ENCODE measurements around the gene TNP1.

The TNP1 gene

GRCh38 chr2:216858312-216858711 lies 1.6 kb downstream of the TNP1 start:
- no peak overlapping the region for H2BK12ac ChIP-seq (ENCODE audit: low read length in 2 of 2)
- no peak overlapping the region for H2AFZ ChIP-seq (ENCODE audit: low read depth, low read length)
- H2AK5ac ChIP-seq (ENCODE audit: low read length, severe bottlenecking), result no peak overlapping the region
- no peak overlapping the region for H2BK15ac ChIP-seq (ENCODE audit: low read depth, poor library complexity, severe bottlenecking)
- H3K79me1 ChIP-seq (replicated peaks; ENCODE audit: low read length, poor library complexity, severe bottlenecking), result no peaks in the 10 kb centered on the region
- no peaks in the 10 kb centered on the region for H3K36me3 ChIP-seq (ENCODE audit: control insufficient read depth in 1 of 2, insufficient read depth in 2 of 2, low read depth in 1 of 2, low read length in 2 of 2)
- H3K4me2 ChIP-seq (ENCODE audit: low read length, poor library complexity, severe bottlenecking), result no peak overlapping the region
- no peak overlapping the region for H3K18ac ChIP-seq (ENCODE audit: low read depth in 1 of 2, low read length in 2 of 2)
- H3K27ac ChIP-seq (ENCODE audit: low read length, poor library complexity, severe bottlenecking), result no peak overlapping the region
- 74% methylated on average over 3 of the region's 3 CpGs for WGBS
- H3K27me3 ChIP-seq (ENCODE audit: control insufficient read depth in 1 of 2, insufficient read depth in 1 of 2, low read length in 2 of 2), result peaks cover 0 to 7% of the 10 kb centered on the region in 2 experiments
- no peaks in the 10 kb centered on the region for H3K9me3 ChIP-seq (ENCODE audit: control insufficient read depth, low read length)
- H3K14ac ChIP-seq (ENCODE audit: low read length in 2 of 2), result no peak overlapping the region
- H3K9ac ChIP-seq (ENCODE audit: low read length), result no peak overlapping the region
- DNase-seq, result peak; percentile 5
- H2BK120ac ChIP-seq (ENCODE audit: low read depth, low read length), result no peak overlapping the region
- no peak overlapping the region for H3K4me3 ChIP-seq (ENCODE audit: insufficient read depth in 1 of 2, low read depth in 1 of 2, low read length in 2 of 2)
- no peak overlapping the region for H4K8ac ChIP-seq (ENCODE audit: low read length)
- no peak overlapping the region for H2BK5ac ChIP-seq (ENCODE audit: low read depth, low read length, poor library complexity, severe bottlenecking)
- H4K91ac ChIP-seq (ENCODE audit: low read length), result no peak overlapping the region
- peaks cover 6% of the 10 kb centered on the region for H3K4me1 ChIP-seq (ENCODE audit: control insufficient read depth, insufficient read depth, low read depth, low read length)
- H3K23ac ChIP-seq (ENCODE audit: low read length in 2 of 2), result no peak overlapping the region
- H3K4ac ChIP-seq (ENCODE audit: low read depth in 1 of 2, low read length in 2 of 2), result no peak overlapping the region

- H3K27me3 ChIP-seq (ENCODE audit: control insufficient read depth in 1 of 2, insufficient read depth in 1 of 2, low read length in 2 of 2), result peaks cover 0 to 1% of the 10 kb centered on the region in 2 experiments
Observed at GRCh38 chr2:216857131-216857550, 2.7 kb downstream of the TNP1 start.

GRCh38 chr2:216856406-216857065 lies 3.3 kb downstream of the TNP1 start:
- Histone ChIP-seq H3K27ac (ENCODE audit: low read length, poor library complexity, severe bottlenecking) (no peak overlapping the region), H3K9ac (ENCODE audit: low read length) (no peak overlapping the region), H3K4ac (ENCODE audit: low read depth in 1 of 2, low read length in 2 of 2) (no peak overlapping the region), H3K79me1 (replicated peaks; ENCODE audit: low read length, poor library complexity, severe bottlenecking) (no peaks in the 10 kb centered on the region), H2BK12ac (ENCODE audit: low read length in 2 of 2) (no peak overlapping the region), H3K4me1 (ENCODE audit: control insufficient read depth, insufficient read depth, low read depth, low read length) (peaks cover 6% of the 10 kb centered on the region), H2BK5ac (ENCODE audit: low read depth, low read length, poor library complexity, severe bottlenecking) (no peak overlapping the region), H2AFZ (ENCODE audit: low read depth, low read length) (no peak overlapping the region), H3K36me3 (ENCODE audit: control insufficient read depth in 1 of 2, insufficient read depth in 2 of 2, low read depth in 1 of 2, low read length in 2 of 2) (no peaks in the 10 kb centered on the region), H3K27me3 (ENCODE audit: control insufficient read depth in 1 of 2, insufficient read depth in 1 of 2, low read length in 2 of 2) (no peaks in the 10 kb centered on the region), H3K14ac (ENCODE audit: low read length in 2 of 2) (no peak overlapping the region), H2BK15ac (ENCODE audit: low read depth, poor library complexity, severe bottlenecking) (no peak overlapping the region), H3K4me3 (ENCODE audit: insufficient read depth in 1 of 2, low read depth in 1 of 2, low read length in 2 of 2) (no peak overlapping the region), H3K23ac (ENCODE audit: low read length in 2 of 2) (no peak overlapping the region), H3K9me3 (ENCODE audit: control insufficient read depth, low read length) (no peaks in the 10 kb centered on the region), H3K18ac (ENCODE audit: low read depth in 1 of 2, low read length in 2 of 2) (no peak overlapping the region), H4K91ac (ENCODE audit: low read length) (no peak overlapping the region), H3K4me2 (ENCODE audit: low read length, poor library complexity, severe bottlenecking) (no peak overlapping the region), H2BK120ac (ENCODE audit: low read depth, low read length) (no peak overlapping the region), H2AK5ac (ENCODE audit: low read length, severe bottlenecking) (no peak overlapping the region), H4K8ac (ENCODE audit: low read length) (no peak overlapping the region)
- DNase-seq, result no peak
- WGBS, result 58% methylated on average over 4 of the region's 5 CpGs

More at GRCh38 chr2:216857131-216857550, 2.7 kb downstream of the TNP1 start:
- H3K18ac ChIP-seq (ENCODE audit: low read depth in 1 of 2, low read length in 2 of 2), result no peak overlapping the region
- no peak overlapping the region for H3K23ac ChIP-seq (ENCODE audit: low read length in 2 of 2)
- H3K36me3 ChIP-seq (ENCODE audit: control insufficient read depth in 1 of 2, insufficient read depth in 2 of 2, low read depth in 1 of 2, low read length in 2 of 2), result no peaks in the 10 kb centered on the region
- peaks cover 6% of the 10 kb centered on the region for H3K4me1 ChIP-seq (ENCODE audit: control insufficient read depth, insufficient read depth, low read depth, low read length)
- no peaks in the 10 kb centered on the region for H3K9me3 ChIP-seq (ENCODE audit: control insufficient read depth, low read length)
- H3K79me1 ChIP-seq (replicated peaks; ENCODE audit: low read length, poor library complexity, severe bottlenecking), result no peaks in the 10 kb centered on the region
- peak; percentile 68 for DNase-seq
- no peak overlapping the region for H2AK5ac ChIP-seq (ENCODE audit: low read length, severe bottlenecking)
- no peak overlapping the region for H4K8ac ChIP-seq (ENCODE audit: low read length)
- no peak overlapping the region for H4K91ac ChIP-seq (ENCODE audit: low read length)
- H2BK12ac ChIP-seq (ENCODE audit: low read length in 2 of 2), result peak overlapping the region in 1 of 2 experiments; percentile 29
- H2BK15ac ChIP-seq (ENCODE audit: low read depth, poor library complexity, severe bottlenecking), result peak overlapping the region; percentile 29
- no peak overlapping the region for H3K4ac ChIP-seq (ENCODE audit: low read depth in 1 of 2, low read length in 2 of 2)
- no peak overlapping the region for H2AFZ ChIP-seq (ENCODE audit: low read depth, low read length)
- H3K4me3 ChIP-seq (ENCODE audit: insufficient read depth in 1 of 2, low read depth in 1 of 2, low read length in 2 of 2), result no peak overlapping the region
- H2BK5ac ChIP-seq (ENCODE audit: low read depth, low read length, poor library complexity, severe bottlenecking), result no peak overlapping the region
- no peak overlapping the region for H3K4me2 ChIP-seq (ENCODE audit: low read length, poor library complexity, severe bottlenecking)
- no peak overlapping the region for H3K14ac ChIP-seq (ENCODE audit: low read length in 2 of 2)
- no peak overlapping the region for H3K9ac ChIP-seq (ENCODE audit: low read length)
- WGBS, result 49% methylated on average over 2 of the region's 3 CpGs
- H2BK120ac ChIP-seq (ENCODE audit: low read depth, low read length), result no peak overlapping the region
- H3K27ac ChIP-seq (ENCODE audit: low read length, poor library complexity, severe bottlenecking), result no peak overlapping the region

- Histone ChIP-seq H3K4me1 (ENCODE audit: control insufficient read depth, insufficient read depth, low read depth, low read length) (peaks cover 6% of the 10 kb centered on the region), H2AFZ (ENCODE audit: low read depth, low read length) (no peak overlapping the region), H3K36me3 (ENCODE audit: control insufficient read depth in 1 of 2, insufficient read depth in 2 of 2, low read depth in 1 of 2, low read length in 2 of 2) (no peaks in the 10 kb centered on the region), H2BK15ac (ENCODE audit: low read depth, poor library complexity, severe bottlenecking) (no peak overlapping the region), H3K9me3 (ENCODE audit: control insufficient read depth, low read length) (no peaks in the 10 kb centered on the region), H4K8ac (ENCODE audit: low read length) (no peak overlapping the region), H3K23ac (ENCODE audit: low read length in 2 of 2) (no peak overlapping the region), H3K27ac (ENCODE audit: low read length, poor library complexity, severe bottlenecking) (no peak overlapping the region), H3K9ac (ENCODE audit: low read length) (no peak overlapping the region), H3K18ac (ENCODE audit: low read depth in 1 of 2, low read length in 2 of 2) (no peak overlapping the region), H3K27me3 (ENCODE audit: control insufficient read depth in 1 of 2, insufficient read depth in 1 of 2, low read length in 2 of 2) (no peaks in the 10 kb centered on the region), H3K79me1 (replicated peaks; ENCODE audit: low read length, poor library complexity, severe bottlenecking) (no peaks in the 10 kb centered on the region), H3K4me2 (ENCODE audit: low read length, poor library complexity, severe bottlenecking) (no peak overlapping the region), H2BK5ac (ENCODE audit: low read depth, low read length, poor library complexity, severe bottlenecking) (no peak overlapping the region), H4K91ac (ENCODE audit: low read length) (no peak overlapping the region), H3K14ac (ENCODE audit: low read length in 2 of 2) (no peak overlapping the region), H2BK120ac (ENCODE audit: low read depth, low read length) (no peak overlapping the region), H3K4me3 (ENCODE audit: insufficient read depth in 1 of 2, low read depth in 1 of 2, low read length in 2 of 2) (no peak overlapping the region), H2BK12ac (ENCODE audit: low read length in 2 of 2) (no peak overlapping the region), H3K4ac (ENCODE audit: low read depth in 1 of 2, low read length in 2 of 2) (no peak overlapping the region), H2AK5ac (ENCODE audit: low read length, severe bottlenecking) (no peak overlapping the region)
- no peak for DNase-seq
- WGBS, result 94% methylated on average over 3 of the region's 3 CpGs
Observed at GRCh38 chr2:216855605-216856004, 4.3 kb downstream of the TNP1 start.

Data from mesenchymal stem cell (in vitro differentiated cells and primary cell).